ENCODE results near the gene LPP. TPM values are rescaled to one million over a fixed set of nuclear protein-coding genes. Genes with fewer than 3 reads are reported as not detected.

The LPP gene
- total RNA-seq, 8 experiments from 2014 or later: 6.0 to 77.8 (median 15.4) TPM

DNA sequence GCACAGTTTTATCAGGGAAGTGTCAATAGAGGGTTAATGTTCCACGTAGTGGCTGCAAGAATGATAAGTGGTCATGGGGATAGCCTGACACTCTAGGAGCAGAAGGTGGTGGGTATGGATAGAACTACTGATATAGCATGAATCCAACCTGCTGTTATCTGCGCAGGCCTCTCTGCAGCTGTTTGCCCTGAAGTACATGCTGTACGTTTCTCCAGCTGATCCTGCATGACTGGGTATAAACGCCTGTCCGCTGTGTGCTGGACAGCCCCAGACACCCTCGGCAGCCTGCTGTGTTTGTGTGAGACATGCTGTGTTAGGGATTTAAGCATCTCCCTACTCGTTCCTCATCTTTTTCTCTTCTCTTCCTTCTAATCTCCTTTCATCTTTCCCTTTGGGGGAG, 87.1 kb downstream of the LPP start:
- ATAC-seq (replicated peaks in 6 of 8): peak in 4 of 8 experiments; percentile 30 to 84 (median 66)
- in situ Hi-C loops (cut with MboI; ENCODE audit: low pct_unique_long_range_greater_than_20kb in 2 of 9, low sequenced_read_pairs in 9 of 9, unreplicated experiment in 9 of 9): no loop called here
- Histone ChIP-seq H3K4me1 (replicated peaks in 1 of 2) (no peaks in the 10 kb centered on the region), H3K4me3 (no peak overlapping the region), H3K27ac (no peak overlapping the region)
- 59 to 93% (median 66%) methylated on average over 2 to 5 of the region's 7 CpGs; no CpG with 5 or more reads in 1 of the 10 experiments for WGBS, 10 experiments

DNA sequence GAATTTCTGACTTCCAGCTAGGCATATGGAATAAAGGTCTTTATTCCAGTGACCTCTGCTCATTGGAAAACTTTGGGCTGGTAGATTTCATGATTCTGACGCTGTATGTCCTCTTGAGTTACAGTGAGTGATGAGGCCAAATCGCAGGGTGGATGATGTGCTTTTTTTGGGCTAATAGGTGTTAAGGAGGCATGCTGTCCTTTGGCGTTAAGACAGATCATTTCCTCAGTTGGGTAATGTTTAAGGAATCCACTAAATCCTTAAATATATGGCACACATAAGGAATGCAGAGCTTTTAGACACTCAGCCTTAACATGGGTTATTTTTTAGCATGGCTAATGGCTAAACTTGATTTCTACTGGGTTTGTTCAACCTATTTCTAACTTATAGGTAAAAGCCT, 87.9 kb downstream of the LPP start:
- Histone ChIP-seq H3K4me1 (replicated peaks in 1 of 2) (no peaks in the 10 kb centered on the region), H3K27ac (no peak overlapping the region), H3K4me3 (no peak overlapping the region)
- 51 to 100% (median 90%) methylated on average over 2 to 3 of the region's 3 CpGs; no CpG with 5 or more reads in 3 of the 10 experiments for WGBS, 10 experiments
- no peak for ATAC-seq (replicated peaks in 6 of 8)
- in situ Hi-C loops (cut with MboI; ENCODE audit: low pct_unique_long_range_greater_than_20kb in 2 of 9, low sequenced_read_pairs in 9 of 9, unreplicated experiment in 9 of 9): no loop called here

GRCh38 chr3:188242436-188243123, 88.6 kb downstream of the LPP start:
- no peak overlapping the region for H3K27ac ChIP-seq
- in situ Hi-C loops (cut with MboI; ENCODE audit: low pct_unique_long_range_greater_than_20kb in 2 of 9, low sequenced_read_pairs in 9 of 9, unreplicated experiment in 9 of 9): no loop called here
- H3K4me3 ChIP-seq: no peak overlapping the region
- H3K4me1 ChIP-seq (replicated peaks in 1 of 2): no peaks in the 10 kb centered on the region
- no peak for ATAC-seq (replicated peaks in 6 of 8)
- WGBS, 10 experiments: 65 to 100% (median 94%) methylated on average over 1 to 3 of the region's 3 CpGs

DNA sequence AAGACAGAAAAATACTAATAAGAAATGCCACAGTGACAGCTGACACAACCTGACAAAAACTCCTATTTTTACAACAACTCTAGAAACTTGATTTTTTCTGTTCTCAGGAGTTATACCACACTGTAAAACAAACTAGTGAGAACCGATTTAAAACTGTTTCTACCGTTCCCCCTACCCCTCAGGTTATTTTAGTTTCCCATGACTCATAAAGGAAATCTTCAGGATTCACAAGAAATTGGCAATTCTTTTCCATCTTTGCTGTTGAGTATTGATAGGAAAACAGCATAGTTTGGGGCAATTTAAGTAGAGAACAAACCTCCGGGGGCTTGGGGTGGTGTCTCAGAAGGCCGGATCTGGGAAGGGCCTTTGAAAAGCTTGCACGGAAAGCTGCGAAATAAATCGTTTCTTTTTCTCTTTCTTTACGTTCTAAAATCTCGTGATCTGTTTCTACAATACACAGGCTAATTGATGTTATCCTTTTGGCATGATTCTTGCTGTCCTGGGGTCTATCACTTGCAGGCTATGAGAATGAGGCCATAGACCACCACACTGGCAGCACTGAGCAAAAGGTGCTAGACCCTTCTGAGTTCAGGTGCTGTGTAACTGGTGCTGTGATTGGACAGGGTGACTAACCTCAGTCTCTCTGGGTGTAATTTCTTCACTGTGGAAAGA, 89.3 kb downstream of the LPP start:
- no peak for ATAC-seq (replicated peaks in 6 of 8)
- Histone ChIP-seq H3K4me3 (no peak overlapping the region), H3K27ac (no peak overlapping the region), H3K4me1 (replicated peaks in 1 of 2) (no peaks in the 10 kb centered on the region)
- in situ Hi-C loops (cut with MboI; ENCODE audit: low pct_unique_long_range_greater_than_20kb in 2 of 9, low sequenced_read_pairs in 9 of 9, unreplicated experiment in 9 of 9): no loop called here
- 33 to 94% (median 77%) methylated on average over 3 to 7 of the region's 9 CpGs for WGBS, 10 experiments

DNA sequence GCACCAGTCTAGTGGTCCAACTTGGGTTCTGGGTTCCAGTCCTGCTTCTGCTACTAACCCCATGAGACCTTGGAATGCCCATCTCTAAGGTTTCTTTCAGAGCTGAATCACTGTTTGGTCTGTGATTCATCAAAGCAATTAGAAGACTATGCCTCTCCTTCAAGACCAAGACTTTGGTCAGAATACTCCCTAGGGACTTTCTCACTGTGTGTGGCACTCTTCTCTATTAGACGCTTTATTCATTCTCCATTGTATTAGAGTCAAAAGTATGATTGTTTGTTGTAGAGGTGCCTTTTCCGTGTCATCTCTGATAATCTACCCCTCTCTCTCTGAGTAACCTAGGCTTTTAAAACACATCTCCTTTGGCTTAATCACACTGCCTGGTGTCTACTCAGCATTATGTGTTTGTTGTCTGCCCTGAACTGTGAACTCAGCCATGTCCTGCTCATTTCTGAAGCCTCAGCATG, 90.5 kb downstream of the LPP start:
- no peak overlapping the region for H3K4me3 ChIP-seq
- WGBS, 10 experiments: 8 to 100% (median 89%) methylated on average over 1 to 2 of the region's 2 CpGs; no CpG with 5 or more reads in 6 of the 10 experiments
- peak in 2 of 8 experiments; percentile 39 to 43 for ATAC-seq (replicated peaks in 6 of 8)
- H3K27ac ChIP-seq: no peak overlapping the region
- in situ Hi-C loops (cut with MboI; ENCODE audit: low pct_unique_long_range_greater_than_20kb in 2 of 9, low sequenced_read_pairs in 9 of 9, unreplicated experiment in 9 of 9): no loop called here
- no peaks in the 10 kb centered on the region for H3K4me1 ChIP-seq (replicated peaks in 1 of 2)

GRCh38 chr3:188246905-188247304, 92.9 kb downstream of the LPP start:
- ATAC-seq (replicated peaks in 6 of 8): no peak
- WGBS, 10 experiments: 80 to 100% (median 100%) methylated on average over 1 to 2 of the region's 2 CpGs
- no peak overlapping the region for H3K4me3 ChIP-seq
- H3K27ac ChIP-seq: no peak overlapping the region
- no peaks in the 10 kb centered on the region for H3K4me1 ChIP-seq (replicated peaks in 1 of 2)
- in situ Hi-C loops (cut with MboI; ENCODE audit: low pct_unique_long_range_greater_than_20kb in 2 of 9, low sequenced_read_pairs in 9 of 9, unreplicated experiment in 9 of 9): no loop called here

GRCh38 chr3:188248036-188248561, 94.1 kb downstream of the LPP start:
- Histone ChIP-seq H3K4me3 (no peak overlapping the region), H3K27ac (no peak overlapping the region), H3K4me1 (replicated peaks in 1 of 2) (no peaks in the 10 kb centered on the region)
- in situ Hi-C loops (cut with MboI; ENCODE audit: low pct_unique_long_range_greater_than_20kb in 2 of 9, low sequenced_read_pairs in 9 of 9, unreplicated experiment in 9 of 9): no loop called here
- WGBS, 10 experiments: 71 to 100% (median 89%) methylated on average over 1 to 7 of the region's 8 CpGs
- ATAC-seq (replicated peaks in 6 of 8): no peak

DNA sequence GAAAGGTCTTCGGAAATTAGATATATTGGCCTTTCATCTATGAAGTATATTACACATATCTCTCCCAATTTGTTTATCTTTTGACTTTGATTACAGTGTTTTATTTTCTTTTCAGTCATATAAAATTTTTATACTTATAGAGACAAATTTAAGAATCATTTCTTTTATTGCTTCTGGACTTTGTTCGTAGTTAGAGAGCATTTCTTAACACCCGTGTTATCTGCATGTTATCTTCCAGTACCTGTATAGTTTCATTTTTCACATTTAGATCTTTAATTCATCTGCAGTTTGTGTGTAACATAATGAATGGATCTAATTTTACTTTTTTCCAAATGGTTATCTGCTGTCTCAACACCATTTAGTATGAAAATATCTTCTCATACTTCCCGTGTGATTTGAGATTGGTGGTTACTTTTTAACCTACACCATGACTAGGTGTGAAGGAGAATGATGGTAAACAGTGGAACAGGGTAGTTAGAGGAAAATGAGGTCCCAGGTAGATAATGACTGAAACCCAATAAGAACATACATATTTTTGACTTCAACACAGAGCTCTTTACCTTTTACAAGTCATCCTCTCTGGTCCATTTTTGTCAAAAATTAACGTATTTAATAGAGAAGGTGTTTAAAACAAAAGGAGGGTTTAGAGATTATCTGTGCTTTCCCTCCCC, 99.3 kb downstream of the LPP start:
- no peak overlapping the region for H3K27ac ChIP-seq
- ATAC-seq (replicated peaks in 6 of 8): no peak
- WGBS, 10 experiments: 91 to 100% (median 97%) methylated on average over 2 to 5 of the region's 5 CpGs
- in situ Hi-C loops (cut with MboI; ENCODE audit: low pct_unique_long_range_greater_than_20kb in 2 of 9, low sequenced_read_pairs in 9 of 9, unreplicated experiment in 9 of 9): no loop called here
- H3K4me3 ChIP-seq: no peak overlapping the region
- H3K4me1 ChIP-seq (replicated peaks in 1 of 2): peaks cover 10% of the 10 kb centered on the region in 2 donors

DNA sequence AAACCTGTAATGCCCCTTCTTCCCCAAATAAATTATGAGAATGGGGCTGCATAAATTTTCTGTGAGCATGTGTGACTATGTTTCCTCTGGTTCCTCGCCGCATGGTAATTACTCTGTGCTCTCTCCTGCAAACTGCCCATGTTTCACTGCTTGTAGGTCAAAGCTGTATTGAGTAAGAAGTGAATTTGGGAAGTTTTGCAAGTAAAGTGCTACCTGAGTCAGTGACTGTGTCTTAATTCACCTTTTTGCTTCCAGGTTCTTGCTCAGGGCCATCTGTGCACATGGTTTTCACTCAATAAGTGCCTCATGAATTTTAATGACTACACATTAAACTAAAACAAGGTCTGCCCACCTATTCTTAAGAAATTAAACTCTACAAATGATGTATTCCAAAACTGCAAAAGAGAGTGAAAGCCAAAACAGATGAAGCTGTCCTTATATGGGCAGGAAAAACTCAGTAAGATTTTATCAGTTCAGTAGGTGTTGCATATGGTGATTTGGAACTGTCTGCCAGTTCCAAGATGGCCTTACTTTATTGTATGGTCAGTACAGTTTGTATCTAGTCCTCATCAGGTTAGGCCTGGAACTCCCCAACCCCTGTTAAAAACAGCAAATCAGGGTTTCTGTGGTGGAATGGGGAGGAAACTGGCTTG, 100.0 kb downstream of the LPP start:
- peak in 3 of 8 experiments; percentile 66 to 80 (median 73) for ATAC-seq (replicated peaks in 6 of 8)
- in situ Hi-C loops (cut with MboI; ENCODE audit: low pct_unique_long_range_greater_than_20kb in 2 of 9, low sequenced_read_pairs in 9 of 9, unreplicated experiment in 9 of 9): no loop called here
- Histone ChIP-seq H3K4me3 (no peak overlapping the region), H3K4me1 (replicated peaks in 1 of 2) (peaks cover 10% of the 10 kb centered on the region in 2 donors), H3K27ac (no peak overlapping the region)
- WGBS, 10 experiments: 92 to 100% (median 94%) methylated on average over 2 of the region's 2 CpGs; no CpG with 5 or more reads in 3 of the 10 experiments

- 61 to 93% (median 87%) methylated on average over 2 to 4 of the region's 5 CpGs; no CpG with 5 or more reads in 4 of the 10 experiments for WGBS, 10 experiments
- Histone ChIP-seq H3K4me3 (no peak overlapping the region), H3K27ac (no peak overlapping the region), H3K4me1 (replicated peaks in 1 of 2) (peaks cover 10% of the 10 kb centered on the region in 2 donors)
- in situ Hi-C loops (cut with MboI; ENCODE audit: low pct_unique_long_range_greater_than_20kb in 2 of 9, low sequenced_read_pairs in 9 of 9, unreplicated experiment in 9 of 9): no loop called here
- peak in 1 of 8 experiments; percentile 87 for ATAC-seq (replicated peaks in 6 of 8)
These were observed 100.6 kb downstream of the LPP start for GRCh38 chr3:188254520-188255070.

GRCh38 chr3:188255190-188255589, 101.2 kb downstream of the LPP start:
- no peak overlapping the region for H3K4me3 ChIP-seq
- ATAC-seq (replicated peaks in 6 of 8): no peak
- 73 to 93% methylated on average over 2 of the region's 2 CpGs; no CpG with 5 or more reads in 8 of the 10 experiments for WGBS, 10 experiments
- no peak overlapping the region for H3K27ac ChIP-seq
- in situ Hi-C loops (cut with MboI; ENCODE audit: low pct_unique_long_range_greater_than_20kb in 2 of 9, low sequenced_read_pairs in 9 of 9, unreplicated experiment in 9 of 9): no loop called here
- peaks cover 10% of the 10 kb centered on the region in 2 donors for H3K4me1 ChIP-seq (replicated peaks in 1 of 2)

- ATAC-seq (replicated peaks in 6 of 8): peak in 1 of 8 experiments; percentile 31
- no peak overlapping the region for H3K4me3 ChIP-seq
- H3K4me1 ChIP-seq (replicated peaks in 1 of 2): peaks cover 10% of the 10 kb centered on the region in 2 donors
- 50 to 100% (median 72%) methylated on average over 1 to 3 of the region's 3 CpGs; no CpG with 5 or more reads in 5 of the 10 experiments for WGBS, 10 experiments
- in situ Hi-C loops (cut with MboI; ENCODE audit: low pct_unique_long_range_greater_than_20kb in 2 of 9, low sequenced_read_pairs in 9 of 9, unreplicated experiment in 9 of 9): no loop called here
- H3K27ac ChIP-seq: no peak overlapping the region
These were observed 102.8 kb downstream of the LPP start for GRCh38 chr3:188256758-188257157.
